GM18499 (cell line): ENCODE measurements around the gene PCDHA3.
"Not testable (repeated sequence)": the region's sequence is repeated elsewhere in the genome, so short reads cannot be mapped to it uniquely, and the experiment has no call there.

Source experiments
- ATAC-seq: cut with Tn5 transposase; IDR thresholded peaks from one replicate; pipeline ENCODE4 v1.9.1; 2021; ENCODE audit warnings: moderate number of reproducible peaks; ENCODE audit not compliant: insufficient read depth, unreplicated experiment

The PCDHA3 gene

GRCh38 chr5:140808889-140809291 is 8.0 kb downstream of the PCDHA3 start:
- no peak for ATAC-seq

DNA sequence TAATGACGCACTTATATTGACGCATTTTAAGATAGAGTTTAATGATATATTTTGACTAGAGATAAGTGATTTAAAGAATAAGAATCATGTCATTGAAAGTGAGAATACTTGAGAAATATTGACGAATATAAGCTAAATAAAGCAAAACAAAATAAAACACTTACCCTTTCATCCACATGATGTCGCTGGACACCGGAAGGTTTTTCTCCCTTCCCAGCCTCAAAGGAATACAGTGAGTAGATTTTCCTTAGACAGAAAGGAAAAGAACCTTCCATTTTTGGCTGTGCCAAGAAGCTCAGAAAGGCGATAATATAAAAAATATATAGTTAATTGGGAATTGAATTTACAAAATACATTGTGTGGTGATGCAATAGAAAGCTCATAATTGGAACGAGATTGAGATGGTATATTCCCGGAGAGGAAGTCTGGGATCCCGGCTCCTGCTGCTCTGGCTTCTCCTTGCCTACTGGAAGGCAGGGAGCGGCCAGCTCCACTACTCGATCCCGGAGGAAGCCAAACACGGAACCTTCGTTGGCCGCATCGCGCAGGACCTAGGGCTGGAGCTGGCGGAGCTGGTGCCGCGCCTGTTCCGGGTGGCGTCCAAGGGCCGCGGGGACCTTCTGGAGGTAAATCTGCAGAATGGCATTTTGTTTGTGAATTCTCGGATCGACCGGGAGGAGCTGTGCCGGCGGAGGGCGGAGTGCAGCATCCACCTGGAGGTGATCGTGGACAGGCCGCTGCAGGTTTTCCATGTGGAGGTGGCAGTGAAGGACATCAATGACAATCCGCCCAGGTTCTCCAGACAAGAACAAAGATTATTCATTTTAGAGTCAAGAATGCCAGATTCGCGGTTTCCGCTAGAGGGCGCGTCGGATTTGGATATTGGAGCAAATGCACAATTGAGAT is 20.8 kb downstream of the PCDHA3 start, which contains the start of gene PCDHA5:
PCDHA5 (plus strand) TSS at position 239 of the 906 bp plus-strand sequence.
- no peak for ATAC-seq

- no peak for ATAC-seq
These were observed 21.4 kb downstream of the PCDHA3 start for GRCh38 chr5:140822281-140822629.

DNA sequence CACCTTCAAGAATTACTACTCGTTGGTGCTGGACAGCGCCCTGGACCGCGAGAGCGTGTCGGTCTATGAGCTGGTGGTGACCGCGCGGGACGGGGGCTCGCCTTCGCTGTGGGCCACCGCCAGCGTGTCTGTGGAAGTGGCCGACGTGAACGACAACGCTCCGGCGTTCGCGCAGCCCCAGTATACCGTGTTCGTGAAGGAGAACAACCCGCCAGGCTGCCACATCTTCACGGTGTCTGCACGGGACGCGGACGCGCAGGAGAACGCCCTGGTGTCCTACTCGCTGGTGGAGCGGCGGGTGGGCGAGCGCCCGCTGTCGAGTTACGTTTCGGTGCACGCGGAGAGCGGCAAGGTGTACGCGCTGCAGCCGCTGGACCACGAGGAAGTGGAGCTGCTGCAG is 22.1 kb downstream of the PCDHA3 start:
- not testable (repeated sequence) for ATAC-seq

DNA sequence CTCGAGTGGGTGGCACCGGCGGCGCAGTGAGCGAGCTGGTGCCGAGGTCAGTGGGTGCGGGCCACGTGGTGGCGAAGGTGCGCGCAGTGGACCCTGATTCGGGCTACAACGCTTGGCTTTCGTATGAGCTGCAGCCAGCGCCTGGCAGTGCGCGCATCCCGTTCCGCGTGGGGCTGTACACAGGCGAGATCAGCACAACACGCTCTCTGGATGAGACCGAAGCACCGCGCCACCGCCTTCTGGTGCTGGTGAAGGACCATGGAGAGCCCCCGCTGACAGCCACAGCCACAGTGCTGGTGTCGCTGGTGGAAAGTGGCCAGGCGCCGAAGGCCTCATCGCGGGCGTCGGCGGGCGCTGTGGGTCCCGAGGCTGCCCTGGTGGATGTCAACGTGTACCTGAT is 22.6 kb downstream of the PCDHA3 start:
- no peak for ATAC-seq

- ATAC-seq = no peak
These were observed 27.0 kb downstream of the PCDHA3 start, which contains the start of gene PCDHA6 for GRCh38 chr5:140827704-140828361. Gene PCDHA6, plus strand, starts transcription at chr5:140827960. Its CDS starts 132 bp downstream, at chr5:140828092.

DNA sequence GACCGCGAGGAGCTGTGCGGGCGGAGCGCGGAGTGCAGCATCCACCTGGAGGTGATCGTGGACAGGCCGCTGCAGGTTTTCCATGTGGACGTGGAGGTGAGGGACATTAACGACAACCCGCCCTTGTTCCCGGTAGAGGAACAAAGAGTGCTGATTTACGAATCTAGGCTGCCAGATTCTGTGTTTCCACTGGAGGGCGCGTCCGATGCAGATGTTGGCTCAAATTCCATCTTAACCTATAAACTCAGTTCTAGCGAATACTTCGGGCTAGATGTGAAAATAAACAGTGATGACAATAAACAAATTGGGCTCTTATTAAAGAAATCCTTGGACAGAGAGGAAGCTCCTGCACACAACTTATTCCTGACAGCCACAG is 27.5 kb downstream of the PCDHA3 start:
- ATAC-seq = no peak

DNA sequence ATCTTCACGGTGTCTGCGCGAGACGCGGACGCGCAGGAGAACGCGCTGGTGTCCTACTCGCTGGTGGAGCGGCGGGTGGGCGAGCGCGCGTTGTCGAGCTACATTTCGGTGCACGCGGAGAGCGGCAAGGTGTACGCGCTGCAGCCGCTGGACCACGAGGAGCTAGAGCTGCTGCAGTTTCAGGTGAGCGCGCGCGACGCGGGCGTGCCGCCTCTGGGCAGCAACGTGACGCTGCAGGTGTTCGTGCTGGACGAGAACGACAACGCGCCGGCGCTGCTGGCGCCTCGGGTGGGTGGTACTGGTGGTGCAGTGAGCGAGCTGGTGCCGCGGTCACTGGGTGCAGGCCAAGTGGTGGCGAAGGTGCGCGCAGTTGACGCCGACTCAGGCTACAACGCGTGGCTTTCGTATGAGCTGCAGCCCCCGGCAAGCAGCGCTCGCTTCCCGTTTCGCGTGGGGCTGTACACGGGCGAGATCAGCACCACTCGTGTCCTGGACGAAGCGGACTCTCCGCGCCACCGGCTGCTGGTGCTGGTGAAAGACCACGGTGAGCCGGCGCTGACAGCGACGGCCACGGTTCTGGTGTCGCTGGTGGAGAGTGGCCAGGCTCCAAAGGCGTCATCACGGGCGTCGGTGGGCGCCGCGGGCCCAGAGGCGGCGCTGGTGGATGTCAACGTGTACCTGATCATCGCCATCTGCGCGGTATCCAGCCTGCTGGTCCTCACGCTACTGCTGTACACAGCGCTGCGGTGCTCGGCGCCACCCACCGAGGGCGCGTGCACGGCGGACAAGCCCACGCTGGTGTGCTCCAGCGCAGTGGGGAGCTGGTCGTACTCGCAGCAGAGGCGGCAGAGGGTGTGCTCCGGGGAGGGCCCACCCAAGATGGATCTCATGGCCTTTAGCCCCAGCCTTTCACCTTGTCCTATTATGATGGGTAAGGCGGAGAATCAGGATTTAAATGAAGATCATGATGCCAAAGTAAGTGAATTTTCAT is 28.9 kb downstream of the PCDHA3 start:
- ATAC-seq = not testable (repeated sequence)

DNA sequence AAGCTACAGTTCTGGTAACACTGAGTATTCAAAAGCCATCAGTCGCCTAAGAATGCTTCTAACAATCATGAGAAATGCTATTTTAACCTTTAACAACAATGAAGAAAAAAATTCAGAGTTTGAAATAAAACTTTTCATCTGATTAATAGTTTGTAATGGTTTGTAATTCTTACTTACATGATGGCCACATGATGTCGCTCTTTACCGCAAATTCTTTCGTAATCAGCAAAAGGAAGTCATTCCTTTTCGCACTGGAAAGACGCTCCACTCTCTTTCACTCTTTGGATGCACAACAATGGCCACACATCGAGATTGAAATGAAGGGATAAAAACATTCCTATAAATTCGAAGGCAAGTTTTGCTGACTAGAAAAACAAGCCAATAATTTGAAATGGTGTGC is 33.1 kb downstream of the PCDHA3 start, which contains the start of gene PCDHA7:
PCDHA7 (plus strand) TSS at position 277 of the 400 bp plus-strand sequence; CDS start at position 392, 115 bp downstream.
- ATAC-seq = no peak

- ATAC-seq = not testable (repeated sequence)
These were observed 33.7 kb downstream of the PCDHA3 start for GRCh38 chr5:140834439-140835008.

DNA sequence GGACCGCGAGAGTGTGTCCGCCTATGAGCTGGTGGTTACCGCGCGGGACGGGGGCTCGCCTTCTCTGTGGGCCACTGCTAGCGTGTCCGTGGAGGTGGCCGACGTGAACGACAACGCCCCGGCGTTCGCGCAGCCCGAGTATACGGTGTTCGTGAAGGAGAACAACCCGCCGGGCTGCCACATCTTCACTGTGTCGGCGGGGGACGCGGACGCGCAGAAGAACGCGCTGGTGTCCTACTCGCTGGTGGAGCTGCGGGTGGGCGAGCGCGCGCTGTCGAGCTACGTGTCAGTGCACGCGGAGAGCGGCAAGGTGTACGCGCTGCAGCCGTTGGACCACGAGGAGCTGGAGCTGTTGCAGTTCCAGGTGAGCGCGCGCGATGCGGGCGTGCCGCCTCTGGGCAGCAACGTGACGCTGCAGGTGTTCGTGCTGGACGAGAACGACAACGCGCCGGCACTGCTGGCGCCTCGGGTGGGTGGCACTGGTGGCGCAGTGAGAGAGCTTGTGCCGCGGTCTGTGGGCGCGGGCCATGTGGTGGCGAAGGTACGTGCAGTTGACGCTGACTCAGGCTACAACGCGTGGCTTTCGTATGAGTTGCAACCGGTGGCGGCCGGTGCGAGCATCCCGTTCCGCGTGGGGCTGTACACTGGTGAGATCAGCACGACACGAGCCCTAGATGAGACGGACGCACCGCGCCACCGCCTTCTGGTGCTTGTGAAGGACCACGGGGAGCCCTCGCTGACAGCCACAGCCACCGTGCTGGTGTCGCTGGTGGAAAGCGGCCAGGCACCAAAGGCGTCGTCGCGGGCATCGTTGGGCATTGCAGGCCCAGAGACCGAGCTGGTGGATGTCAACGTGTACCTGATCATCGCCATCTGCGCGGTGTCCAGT is 35.0 kb downstream of the PCDHA3 start:
- no peak for ATAC-seq

GRCh38 chr5:140840978-140841962 is 40.4 kb downstream of the PCDHA3 start, which contains the start of gene PCDHA8:
Gene PCDHA8, plus strand, starts transcription at chr5:140841187. Its CDS starts 135 bp downstream, at chr5:140841322.
- no peak for ATAC-seq

- no peak for ATAC-seq
These were observed 42.2 kb downstream of the PCDHA3 start for GRCh38 chr5:140842798-140843733.

DNA sequence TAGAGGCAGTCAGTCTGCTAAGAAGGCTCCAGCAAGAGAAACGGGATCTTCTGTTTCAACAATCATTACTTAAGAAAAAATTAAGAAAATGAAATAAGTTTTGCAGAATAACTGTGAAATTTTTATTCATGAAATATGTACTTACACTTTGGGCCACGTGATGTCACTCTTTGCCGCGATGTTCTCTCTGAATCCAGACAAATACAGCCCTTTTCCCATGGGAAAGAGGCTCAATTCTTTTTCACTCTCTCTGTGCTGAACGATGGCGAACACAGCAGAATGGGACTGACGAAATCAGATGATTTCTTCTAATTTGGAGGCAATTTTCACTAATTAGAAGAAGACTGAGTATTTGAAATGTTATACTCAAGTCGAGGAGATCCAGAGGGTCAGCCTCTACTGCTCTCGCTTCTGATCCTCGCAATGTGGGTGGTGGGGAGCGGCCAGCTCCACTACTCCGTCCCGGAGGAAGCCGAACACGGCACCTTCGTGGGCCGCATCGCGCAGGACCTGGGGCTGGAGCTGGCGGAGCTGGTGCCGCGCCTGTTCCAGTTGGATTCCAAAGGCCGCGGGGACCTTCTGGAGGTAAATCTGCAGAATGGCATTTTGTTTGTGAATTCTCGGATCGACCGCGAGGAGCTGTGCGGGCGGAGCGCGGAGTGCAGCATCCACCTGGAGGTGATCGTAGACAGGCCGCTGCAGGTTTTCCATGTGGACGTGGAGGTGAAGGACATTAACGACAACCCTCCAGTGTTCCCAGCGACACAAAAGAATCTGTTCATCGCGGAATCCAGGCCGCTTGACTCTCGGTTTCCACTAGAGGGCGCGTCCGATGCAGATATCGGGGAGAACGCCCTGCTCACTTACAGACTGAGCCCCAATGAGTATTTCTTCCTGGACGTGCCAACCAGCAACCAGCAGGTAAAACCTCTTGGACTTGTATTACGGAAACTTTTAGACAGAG is 47.6 kb downstream of the PCDHA3 start, which contains the start of gene PCDHA9:
PCDHA9 (plus strand) TSS at position 244 of the 964 bp plus-strand sequence; CDS start at position 358, 114 bp downstream.
- not testable (repeated sequence) for ATAC-seq
